Stromal cell of bone marrow (primary cell): ENCODE measurements around the gene TNFSF15.

Experiments used
- DNase-seq: peaks from one replicate; pipeline ENCODE4 v3.0.0-alpha.2; 2012; ENCODE audit warnings: low read depth

The TNFSF15 gene

GRCh38 chr9:114824110-114824509 lies 18.3 kb upstream of the TNFSF15 start:
- peak; percentile 93 for DNase-seq

- DNase-seq, result no peak
These were observed 17.6 kb upstream of the TNFSF15 start for GRCh38 chr9:114823441-114823840.

- DNase-seq, result no peak
These were observed 16.9 kb upstream of the TNFSF15 start for GRCh38 chr9:114822708-114823107.

GRCh38 chr9:114820776-114821501 lies 15.1 kb upstream of the TNFSF15 start:
- DNase-seq, result peak; percentile 33

GRCh38 chr9:114818178-114818577 lies 12.3 kb upstream of the TNFSF15 start:
- DNase-seq, result no peak

- DNase-seq, result no peak
These were observed 8.0 kb upstream of the TNFSF15 start for GRCh38 chr9:114813717-114814418.

- DNase-seq, result no peak
These were observed 6.3 kb upstream of the TNFSF15 start for GRCh38 chr9:114811966-114812636.

GRCh38 chr9:114811301-114811700 lies 5.5 kb upstream of the TNFSF15 start:
- no peak for DNase-seq

- no peak for DNase-seq
These were observed 4.8 kb upstream of the TNFSF15 start for GRCh38 chr9:114810614-114811013.

GRCh38 chr9:114806526-114806900 lies 674 bp upstream of the TNFSF15 start:
- DNase-seq, result no peak

- peak; percentile 68 for DNase-seq
These were observed 1.3 kb downstream of the TNFSF15 start for GRCh38 chr9:114804505-114804904.

GRCh38 chr9:114803479-114804265 lies 2.2 kb downstream of the TNFSF15 start:
- no peak for DNase-seq

GRCh38 chr9:114799925-114800324 lies 5.9 kb downstream of the TNFSF15 start:
- no peak for DNase-seq

- DNase-seq, result no peak
These were observed 6.4 kb downstream of the TNFSF15 start for GRCh38 chr9:114799441-114799840.

GRCh38 chr9:114798780-114799427 lies 6.9 kb downstream of the TNFSF15 start:
- no peak for DNase-seq

GRCh38 chr9:114798101-114798500 lies 7.7 kb downstream of the TNFSF15 start:
- no peak for DNase-seq

GRCh38 chr9:114792396-114792795 lies 13.4 kb downstream of the TNFSF15 start:
- no peak for DNase-seq

GRCh38 chr9:114791736-114792135 lies 14.1 kb downstream of the TNFSF15 start:
- no peak for DNase-seq

- DNase-seq, result no peak
These were observed 14.5 kb downstream of the TNFSF15 start for GRCh38 chr9:114791312-114791711.

GRCh38 chr9:114790521-114790920 lies 15.3 kb downstream of the TNFSF15 start:
- DNase-seq, result no peak

- no peak for DNase-seq
These were observed 16.8 kb downstream of the TNFSF15 start for GRCh38 chr9:114789006-114789405.
